Measurements from ENCODE around the gene ZC3H7A. TPM values are rescaled to one million over a fixed set of nuclear protein-coding genes. Genes with fewer than 3 reads are reported as not detected.
A peak's percentile ranks its signal among the peaks of the same experiment; 100 is the strongest.

Gene ZC3H7A
- total RNA-seq, 1 experiment from 2014 or later = 70.9 TPM

DNA sequence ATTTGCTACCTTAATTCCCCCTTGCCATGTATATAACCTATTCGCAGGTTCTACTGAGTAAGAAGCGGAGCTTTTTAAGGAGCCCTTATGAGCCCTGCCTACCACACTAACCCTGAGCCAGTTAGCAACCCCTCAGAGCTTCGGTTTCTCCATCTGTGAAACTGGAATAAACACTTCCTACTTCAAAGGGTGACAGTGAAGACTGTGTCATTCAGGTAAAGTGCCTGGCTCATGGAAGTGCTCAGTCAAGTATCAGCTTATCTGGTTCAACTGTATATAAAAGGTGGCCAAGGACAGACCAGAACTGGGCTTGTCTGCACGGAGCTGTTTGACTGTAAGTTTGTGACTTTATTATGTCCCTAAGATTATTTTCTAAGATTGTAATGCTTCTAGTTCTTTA lies 85.4 kb downstream of the ZC3H7A start:
- Mint-ChIP-seq H3K9me3 (ENCODE audit: low read depth, unreplicated experiment) (no peaks in the 10 kb centered on the region), H3K36me3 (ENCODE audit: insufficient read depth, unreplicated experiment) (peaks cover 65% of the 10 kb centered on the region), H3K27me3 (ENCODE audit: unreplicated experiment) (no peaks in the 10 kb centered on the region), H3K27ac (ENCODE audit: unreplicated experiment) (no peak overlapping the region), H3K4me1 (ENCODE audit: low read depth, unreplicated experiment) (peaks cover 25% of the 10 kb centered on the region), H3K4me3 (ENCODE audit: low read depth, unreplicated experiment) (no peak overlapping the region)
- intact Hi-C loops (cut with micrococcal nuclease; ENCODE audit: unreplicated experiment) = no loop called here
- DNase-seq = no peak
- BruUV-seq (replicated peaks) = no TSS peak
- CTCF ChIA-PET = interaction anchor here (0.6 to 1.2 kb wide), 2 partner anchors 9 to 617 kb away, joined by 3 read pairs; no protein-coding TSS in a partner anchor
- TF ChIP-seq, protein P1, sequence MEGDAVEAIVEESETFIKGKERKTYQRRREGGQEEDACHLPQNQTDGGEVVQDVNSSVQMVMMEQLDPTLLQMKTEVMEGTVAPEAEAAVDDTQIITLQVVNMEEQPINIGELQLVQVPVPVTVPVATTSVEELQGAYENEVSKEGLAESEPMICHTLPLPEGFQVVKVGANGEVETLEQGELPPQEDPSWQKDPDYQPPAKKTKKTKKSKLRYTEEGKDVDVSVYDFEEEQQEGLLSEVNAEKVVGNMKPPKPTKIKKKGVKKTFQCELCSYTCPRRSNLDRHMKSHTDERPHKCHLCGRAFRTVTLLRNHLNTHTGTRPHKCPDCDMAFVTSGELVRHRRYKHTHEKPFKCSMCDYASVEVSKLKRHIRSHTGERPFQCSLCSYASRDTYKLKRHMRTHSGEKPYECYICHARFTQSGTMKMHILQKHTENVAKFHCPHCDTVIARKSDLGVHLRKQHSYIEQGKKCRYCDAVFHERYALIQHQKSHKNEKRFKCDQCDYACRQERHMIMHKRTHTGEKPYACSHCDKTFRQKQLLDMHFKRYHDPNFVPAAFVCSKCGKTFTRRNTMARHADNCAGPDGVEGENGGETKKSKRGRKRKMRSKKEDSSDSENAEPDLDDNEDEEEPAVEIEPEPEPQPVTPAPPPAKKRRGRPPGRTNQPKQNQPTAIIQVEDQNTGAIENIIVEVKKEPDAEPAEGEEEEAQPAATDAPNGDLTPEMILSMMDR (IDR thresholded peaks at IDR 0.05; ENCODE audit: unreplicated experiment) = no peak

DNA sequence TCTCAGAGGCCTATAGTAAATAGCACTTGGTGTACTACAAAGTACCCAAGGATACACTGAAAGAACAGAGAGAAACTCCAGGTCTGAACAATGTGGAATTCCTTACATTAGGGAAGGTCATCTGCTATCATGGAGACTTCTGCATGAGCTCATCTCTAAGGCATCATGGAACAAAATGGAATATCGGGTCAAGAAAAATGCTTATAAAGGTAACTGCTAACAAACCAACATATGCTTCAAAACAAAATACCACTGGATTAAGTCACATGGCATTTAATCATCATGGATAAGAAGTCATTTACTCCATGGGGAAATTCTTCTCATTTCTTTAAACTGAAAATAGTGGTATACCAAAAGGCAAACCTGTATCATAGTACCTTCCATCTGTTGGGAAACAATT lies 88.6 kb downstream of the ZC3H7A start:
- Mint-ChIP-seq H3K27ac (ENCODE audit: unreplicated experiment) (peak overlapping the region; percentile 54), H3K36me3 (ENCODE audit: insufficient read depth, unreplicated experiment) (peaks cover 52% of the 10 kb centered on the region), H3K4me3 (ENCODE audit: low read depth, unreplicated experiment) (no peak overlapping the region), H3K9me3 (ENCODE audit: low read depth, unreplicated experiment) (no peaks in the 10 kb centered on the region), H3K4me1 (ENCODE audit: low read depth, unreplicated experiment) (peaks cover 9% of the 10 kb centered on the region), H3K27me3 (ENCODE audit: unreplicated experiment) (no peaks in the 10 kb centered on the region)
- DNase-seq = no peak
- intact Hi-C loops (cut with micrococcal nuclease; ENCODE audit: unreplicated experiment) = no loop called here
- TF ChIP-seq, protein P1 (IDR thresholded peaks at IDR 0.05; ENCODE audit: unreplicated experiment) = no peak
- BruUV-seq (replicated peaks) = no TSS peak
- CTCF ChIA-PET = no interaction called here

DNA sequence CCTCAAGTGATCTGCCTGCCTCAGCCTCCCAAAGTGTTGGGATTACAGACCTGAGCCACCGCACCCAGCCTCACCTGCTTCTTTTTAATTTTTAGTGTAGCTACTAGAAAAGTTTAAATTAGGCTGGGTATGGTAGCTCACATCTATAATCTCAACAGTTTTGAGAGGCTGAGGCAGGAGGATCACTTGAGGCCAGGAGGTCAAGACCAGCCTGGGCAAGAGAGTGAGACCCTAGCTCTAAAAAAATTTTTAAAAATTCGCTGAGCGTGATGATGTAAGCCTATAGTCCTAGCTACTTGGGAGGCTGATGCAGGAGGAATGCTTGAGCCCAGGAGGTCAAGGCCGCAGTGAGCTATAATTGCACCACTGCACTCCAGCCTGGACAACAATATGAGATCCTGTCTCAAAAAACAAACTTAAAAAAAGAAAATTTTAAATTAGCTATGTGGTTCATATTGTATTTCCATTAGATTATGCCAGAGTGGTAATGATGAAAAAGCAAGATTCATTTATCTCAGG lies 89.3 kb downstream of the ZC3H7A start:
- peaks cover 9% of the 10 kb centered on the region for H3K4me1 Mint-ChIP-seq (ENCODE audit: low read depth, unreplicated experiment)
- CTCF ChIA-PET = interaction anchor here (0.7 kb wide), 1 partner anchor 10 kb away, joined by 3 read pairs; no protein-coding TSS in a partner anchor
- peaks cover 48% of the 10 kb centered on the region for H3K36me3 Mint-ChIP-seq (ENCODE audit: insufficient read depth, unreplicated experiment)
- no peak for DNase-seq
- H3K9me3 Mint-ChIP-seq (ENCODE audit: low read depth, unreplicated experiment) = no peaks in the 10 kb centered on the region
- intact Hi-C loops (cut with micrococcal nuclease; ENCODE audit: unreplicated experiment) = no loop called here
- TF ChIP-seq, protein P1 (IDR thresholded peaks at IDR 0.05; ENCODE audit: unreplicated experiment) = no peak
- H3K27ac Mint-ChIP-seq (ENCODE audit: unreplicated experiment) = no peak overlapping the region
- no TSS peak for BruUV-seq (replicated peaks)
- H3K27me3 Mint-ChIP-seq (ENCODE audit: unreplicated experiment) = no peaks in the 10 kb centered on the region
- no peak overlapping the region for H3K4me3 Mint-ChIP-seq (ENCODE audit: low read depth, unreplicated experiment)

DNA sequence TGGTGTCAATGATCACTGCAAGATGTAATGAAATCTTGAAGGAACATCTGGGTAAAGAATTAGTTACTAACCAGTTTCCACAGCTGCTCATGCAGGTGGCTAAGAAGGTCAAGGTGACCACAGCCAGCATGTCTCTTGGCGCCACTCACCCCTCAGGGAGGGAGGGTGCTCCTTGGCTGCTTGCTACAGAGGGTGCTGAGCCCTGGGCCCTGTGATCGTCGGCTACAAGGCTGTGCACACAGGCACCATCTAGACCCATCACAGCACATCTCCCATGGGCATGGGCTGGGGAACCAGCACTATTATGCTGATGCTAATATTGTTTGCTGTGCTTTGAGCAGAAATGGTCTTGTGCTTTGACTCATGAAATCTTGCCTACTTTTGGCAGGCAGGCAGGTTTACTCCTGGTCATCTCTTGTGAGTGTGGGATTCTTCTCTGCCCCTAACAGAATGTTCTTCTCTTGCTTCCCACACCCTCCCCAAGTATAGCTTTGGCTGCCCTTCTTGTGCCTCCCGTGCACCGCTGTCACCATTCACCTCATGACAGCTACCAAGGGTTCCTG lies 90.8 kb downstream of the ZC3H7A start:
- CTCF ChIA-PET = no interaction called here
- Mint-ChIP-seq H3K27ac (ENCODE audit: unreplicated experiment) (no peak overlapping the region), H3K4me3 (ENCODE audit: low read depth, unreplicated experiment) (no peak overlapping the region), H3K4me1 (ENCODE audit: low read depth, unreplicated experiment) (peaks cover 9% of the 10 kb centered on the region), H3K36me3 (ENCODE audit: insufficient read depth, unreplicated experiment) (peaks cover 40% of the 10 kb centered on the region), H3K9me3 (ENCODE audit: low read depth, unreplicated experiment) (no peaks in the 10 kb centered on the region), H3K27me3 (ENCODE audit: unreplicated experiment) (no peaks in the 10 kb centered on the region)
- intact Hi-C loops (cut with micrococcal nuclease; ENCODE audit: unreplicated experiment) = no loop called here
- no TSS peak for BruUV-seq (replicated peaks)
- no peak for DNase-seq
- TF ChIP-seq, protein P1 (IDR thresholded peaks at IDR 0.05; ENCODE audit: unreplicated experiment) = no peak

Data from Calu3 (cell line).